H9 (cell line): ENCODE measurements around the gene DXO. TPM values are rescaled to one million over a fixed set of nuclear protein-coding genes. Genes with fewer than 3 reads are reported as not detected.

Source experiments
- DNase-seq: peaks from one replicate; pipeline ENCODE4 v3.0.0-alpha.2; 2017
- H2AFZ ChIP-seq: one replicate; pipeline ENCODE4 v1.6.1; 2013; ENCODE audit warnings: mild to moderate bottlenecking, low read length, control low read depth, moderate library complexity
- H2AK5ac ChIP-seq: 2 replicates; pipeline ENCODE4 v1.6.1; 2013; ENCODE audit warnings: low read length, control low read depth, mixed read lengths; ENCODE audit not compliant: insufficient read length
- H2BK120ac ChIP-seq: one replicate; pipeline ENCODE4 v1.6.1; 2013; ENCODE audit warnings: low read depth, mild to moderate bottlenecking, low read length, control low read depth, inconsistent platforms; ENCODE audit not compliant: poor library complexity, severe bottlenecking
- H2BK12ac ChIP-seq: 2 replicates; pipeline ENCODE4 v1.6.1; 2013; ENCODE audit warnings: low read length, control low read depth, mixed read lengths, low read depth; ENCODE audit not compliant: insufficient read length
- H2BK15ac ChIP-seq: 2 replicates; pipeline ENCODE4 v1.6.1; 2013; ENCODE audit warnings: low read depth, low read length, control low read depth
- H2BK20ac ChIP-seq: one replicate; pipeline ENCODE4 v1.6.1; 2013; ENCODE audit warnings: low read depth, mild to moderate bottlenecking, low read length, control low read depth, inconsistent platforms; ENCODE audit not compliant: poor library complexity, severe bottlenecking
- H2BK5ac ChIP-seq: 2 replicates; pipeline ENCODE4 v1.6.1; 2013; ENCODE audit warnings: low read length, control low read depth, mixed read lengths; ENCODE audit not compliant: insufficient read length
- H3K14ac ChIP-seq: 2 replicates; pipeline ENCODE4 v1.6.1; 2013; ENCODE audit warnings: low read length, control low read depth; ENCODE audit not compliant: insufficient read depth
- H3K18ac ChIP-seq: 2 replicates; pipeline ENCODE4 v1.6.1; 2013; ENCODE audit warnings: low read depth, mild to moderate bottlenecking, mixed read lengths, low read length, control low read depth; ENCODE audit not compliant: insufficient read length
- H3K23ac ChIP-seq: 2 replicates; pipeline ENCODE4 v1.6.1; 2013; ENCODE audit warnings: low read length, control low read depth, mixed read lengths, low read depth; ENCODE audit not compliant: insufficient read length
- H3K23me2 ChIP-seq: 2 replicates; pipeline ENCODE4 v1.6.1; 2013; ENCODE audit warnings: low read depth, mild to moderate bottlenecking, mixed read lengths, low read length, control low read depth; ENCODE audit not compliant: insufficient read length, poor library complexity, severe bottlenecking
- H3K27ac ChIP-seq: 2 replicates; pipeline ENCODE4 v1.5.1; 2013; ENCODE audit warnings: low read length, control low read depth, mixed read lengths, low read depth; ENCODE audit not compliant: insufficient read length
- H3K27me3 ChIP-seq: 2 replicates; pipeline ENCODE4 v1.6.1; 2013; ENCODE audit warnings: low read length, control low read depth, inconsistent platforms; ENCODE audit not compliant: insufficient read depth
- H3K4ac ChIP-seq: 2 replicates; pipeline ENCODE4 v1.6.1; 2013; ENCODE audit warnings: low read depth, mild to moderate bottlenecking, control low read depth, inconsistent platforms, low read length, moderate library complexity
- H3K4me1 ChIP-seq: 2 replicates; pipeline ENCODE4 v1.6.1; 2013; ENCODE audit warnings: low read length, control low read depth, inconsistent platforms; ENCODE audit not compliant: insufficient read depth
- H3K4me2 ChIP-seq: 2 replicates; pipeline ENCODE4 v1.6.1; 2013; ENCODE audit warnings: low read length, control low read depth, mixed read lengths; ENCODE audit not compliant: insufficient read length, insufficient read depth
- H3K56ac ChIP-seq: 2 replicates; pipeline ENCODE4 v1.6.1; 2013; ENCODE audit warnings: low read depth, mild to moderate bottlenecking, mixed read lengths, low read length, control low read depth; ENCODE audit not compliant: insufficient read length
- H3K79me1 ChIP-seq: 2 replicates; pipeline ENCODE4 v1.6.1; 2013; ENCODE audit warnings: low read depth, mild to moderate bottlenecking, moderate library complexity, low read length, control low read depth, inconsistent platforms; ENCODE audit not compliant: insufficient read depth, poor library complexity, severe bottlenecking
- H3K79me2 ChIP-seq: 2 replicates; pipeline ENCODE4 v1.6.1; 2013; ENCODE audit warnings: low read length, control low read depth, inconsistent platforms; ENCODE audit not compliant: insufficient read depth
- H3K9ac ChIP-seq: 2 replicates; pipeline ENCODE4 v1.6.1; 2013; ENCODE audit warnings: low read length, control low read depth, mixed read lengths; ENCODE audit not compliant: insufficient read length; ENCODE audit errors: extremely low read depth
- H3K9me3 ChIP-seq: one replicate; pipeline ENCODE4 v1.6.1; 2013; ENCODE audit warnings: low read depth, low read length, inconsistent platforms; ENCODE audit not compliant: control insufficient read depth
- H3T11ph ChIP-seq: one replicate; pipeline ENCODE4 v1.6.1; 2013; ENCODE audit warnings: mild to moderate bottlenecking, low read length, control low read depth, inconsistent platforms
- H4K20me1 ChIP-seq: one replicate; pipeline ENCODE4 v1.6.1; 2013; ENCODE audit not compliant: control insufficient read depth, insufficient read length, insufficient read depth
- H4K5ac ChIP-seq: 2 replicates; pipeline ENCODE4 v1.6.1; 2013; ENCODE audit warnings: low read depth, mild to moderate bottlenecking, mixed read lengths, low read length, control low read depth; ENCODE audit not compliant: insufficient read length
- H4K8ac ChIP-seq: replicated peaks from 2 replicates; pipeline ENCODE4 v1.6.1; 2013; ENCODE audit warnings: low read length, control low read depth, mixed read lengths, low read depth; ENCODE audit not compliant: insufficient read length
- H4K91ac ChIP-seq: 2 replicates; pipeline ENCODE4 v1.6.1; 2013; ENCODE audit warnings: low read depth, mild to moderate bottlenecking, moderate library complexity, mixed read lengths, low read length, control low read depth; ENCODE audit not compliant: insufficient read length
- H3K27ac Mint-ChIP-seq, 3 experiments: 2 replicates in 2 of 3; 3 replicates in 1 of 3; pipeline ENCODE4 v1.8.0; 2020 to 2021; ENCODE audit warnings: mixed read lengths in 3 of 3, mild to moderate bottlenecking in 1 of 3, moderate library complexity in 1 of 3
- H3K27me3 Mint-ChIP-seq: 2 replicates; pipeline ENCODE4 v1.8.0; 2021; ENCODE audit warnings: low read depth, mild to moderate bottlenecking, moderate library complexity, mixed read lengths
- H3K36me3 Mint-ChIP-seq, 3 experiments: 2 replicates in 2 of 3; 3 replicates in 1 of 3; pipeline ENCODE4 v1.8.0; 2020 to 2021; ENCODE audit warnings: low read depth in 3 of 3, mixed read lengths in 3 of 3; ENCODE audit not compliant: insufficient read depth in 1 of 3
- H3K4me1 Mint-ChIP-seq, 2 experiments: 2 replicates each; pipeline ENCODE4 v1.8.0; 2020; ENCODE audit warnings: mixed read lengths in 2 of 2
- H3K4me3 Mint-ChIP-seq, 2 experiments: 2 replicates in 1 of 2; 3 replicates in 1 of 2; pipeline ENCODE4 v1.8.0; 2020 to 2021; ENCODE audit warnings: mild to moderate bottlenecking in 2 of 2, mixed read lengths in 2 of 2, moderate library complexity in 1 of 2
- H3K9me3 Mint-ChIP-seq, 2 experiments: 2 replicates in 1 of 2; 3 replicates in 1 of 2; pipeline ENCODE4 v1.8.0; 2020; ENCODE audit warnings: mild to moderate bottlenecking in 2 of 2, mixed read lengths in 2 of 2, moderate library complexity in 1 of 2
- WGBS: extraction: QIAGEN DNeasy Blood & Tissue Kit; methylation state at CpG from one replicate; pipeline ENCODE4 v1.1.7; 2013; ENCODE audit warnings: missing lambda C conversion rate, low lambda C conversion rate, mixed read lengths; ENCODE audit not compliant: insufficient read length; ENCODE audit errors: extremely low coverage; 5-methylcytosine and 5-hydroxymethylcytosine counted together
- total RNA-seq: library from RNA; stranded (reverse); gene quantifications from 2 replicates; pipeline ENCODE4 v1.2.1, GENCODE V29; 2021
- TF ChIP-seq, protein P1 (sequence below): fragments of 200-600 bp; sonication (generic); conservative IDR thresholded peaks from 3 replicates; pipeline ENCODE4 v1.8.0; 2021; ENCODE audit warnings: antibody characterized with exemption, mild to moderate bottlenecking

DXO gene
- total RNA-seq, 1 experiment from 2014 or later: 21.6 TPM

GRCh38 chr6:31940256-31940664 is 31.7 kb downstream of the DXO start:
- Histone ChIP-seq H2AK5ac (no peak overlapping the region), H2BK120ac (no peak overlapping the region), H3K9me3 (no peaks in the 10 kb centered on the region), H4K20me1 (no peaks in the 10 kb centered on the region), H3K79me2 (no peaks in the 10 kb centered on the region), H3K23me2 (no peaks in the 10 kb centered on the region), H4K8ac (no peak overlapping the region), H3K4me1 (peaks cover 2% of the 10 kb centered on the region; the same call in 1 of the 2 replicates), H4K91ac (no peak overlapping the region), H2BK5ac (no peak overlapping the region), H3K18ac (no peak overlapping the region), H2BK20ac (no peak overlapping the region), H2BK12ac (no peak overlapping the region), H2AFZ (no peak overlapping the region), H3K23ac (no peak overlapping the region), H3K4ac (no peak overlapping the region), H4K5ac (no peak overlapping the region), H3K27me3 (no peaks in the 10 kb centered on the region), H3K79me1 (no peaks in the 10 kb centered on the region), H3K27ac (no peak overlapping the region), H3K9ac (no peak overlapping the region), H3T11ph (no peak overlapping the region), H2BK15ac (no peak overlapping the region), H3K14ac (no peak overlapping the region), H3K4me2 (no peak overlapping the region), H3K56ac (no peak overlapping the region)
- Mint-ChIP-seq H3K9me3 (no peaks in the 10 kb centered on the region; a peak in 1 of 5 replicates), H3K27ac (no peak overlapping the region; a peak in 1 of 7 replicates), H3K4me3 (no peak overlapping the region), H3K36me3 (no peaks in the 10 kb centered on the region; a peak in 1 of 7 replicates), H3K4me1 (peaks cover 6 to 11% of the 10 kb centered on the region in 2 experiments), H3K27me3 (peaks cover 34% of the 10 kb centered on the region)
- TF ChIP-seq, protein P1, sequence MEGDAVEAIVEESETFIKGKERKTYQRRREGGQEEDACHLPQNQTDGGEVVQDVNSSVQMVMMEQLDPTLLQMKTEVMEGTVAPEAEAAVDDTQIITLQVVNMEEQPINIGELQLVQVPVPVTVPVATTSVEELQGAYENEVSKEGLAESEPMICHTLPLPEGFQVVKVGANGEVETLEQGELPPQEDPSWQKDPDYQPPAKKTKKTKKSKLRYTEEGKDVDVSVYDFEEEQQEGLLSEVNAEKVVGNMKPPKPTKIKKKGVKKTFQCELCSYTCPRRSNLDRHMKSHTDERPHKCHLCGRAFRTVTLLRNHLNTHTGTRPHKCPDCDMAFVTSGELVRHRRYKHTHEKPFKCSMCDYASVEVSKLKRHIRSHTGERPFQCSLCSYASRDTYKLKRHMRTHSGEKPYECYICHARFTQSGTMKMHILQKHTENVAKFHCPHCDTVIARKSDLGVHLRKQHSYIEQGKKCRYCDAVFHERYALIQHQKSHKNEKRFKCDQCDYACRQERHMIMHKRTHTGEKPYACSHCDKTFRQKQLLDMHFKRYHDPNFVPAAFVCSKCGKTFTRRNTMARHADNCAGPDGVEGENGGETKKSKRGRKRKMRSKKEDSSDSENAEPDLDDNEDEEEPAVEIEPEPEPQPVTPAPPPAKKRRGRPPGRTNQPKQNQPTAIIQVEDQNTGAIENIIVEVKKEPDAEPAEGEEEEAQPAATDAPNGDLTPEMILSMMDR: no peak
- DNase-seq: no peak
- no CpG with 5 or more reads among the region's 6 CpGs for WGBS
